Measurements from ENCODE around the gene EIF4G3.

Gene EIF4G3

DNA sequence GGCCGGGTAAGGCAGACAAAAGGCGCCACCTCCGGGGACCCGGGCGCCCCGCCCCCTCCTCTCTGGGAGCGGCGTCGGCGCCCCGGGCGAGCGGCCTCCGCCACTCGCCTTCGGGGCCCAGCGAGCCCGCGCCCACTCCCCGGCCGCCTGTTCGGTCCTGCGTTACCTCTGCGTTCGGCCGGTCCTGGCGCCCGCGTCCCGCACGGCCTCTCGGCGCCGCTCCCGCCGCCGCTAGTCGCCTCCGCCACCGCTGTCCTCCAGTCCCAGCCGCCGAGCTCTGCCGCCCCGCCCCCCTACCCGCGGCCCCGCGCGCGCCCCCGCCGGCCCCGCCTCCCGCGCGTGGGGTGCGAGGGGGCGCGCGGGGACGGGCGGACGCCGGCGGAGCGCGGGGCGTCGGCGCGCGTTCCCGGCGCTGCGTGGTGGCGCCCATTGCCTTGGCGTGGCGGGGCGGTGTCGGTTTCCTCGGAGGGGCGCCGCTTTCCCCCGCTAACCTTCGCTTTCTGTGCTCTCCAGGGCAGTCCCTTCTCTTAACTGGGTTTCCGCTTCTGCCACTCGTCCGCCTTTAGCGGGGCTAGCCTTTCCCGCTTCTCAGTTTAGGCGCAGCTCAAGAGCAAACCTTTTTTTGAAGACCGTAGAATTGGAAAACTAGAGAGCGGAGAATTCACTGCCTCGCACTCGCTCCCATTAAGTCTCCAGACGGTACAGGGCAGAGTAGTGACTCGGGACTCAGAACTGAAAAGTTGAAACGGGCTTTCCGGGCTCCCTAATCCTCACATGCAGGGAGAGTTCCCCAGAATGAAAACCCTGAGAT lies 389.5 kb downstream of the EIF4G3 start, which contains the start of gene HP1BP3:
Gene HP1BP3, minus strand, starts transcription at position 279 of the 811 bp plus-strand sequence. CDS start 6,867 bp downstream, outside the sequence.
- in situ Hi-C loops (cut with HindIII; ENCODE audit: low pct_ligation_motif_present, low pct_unique_long_range_greater_than_20kb, low sequenced_read_pairs) = no loop called here

GRCh38 chr1:20786253-20787028 lies 390.3 kb downstream of the EIF4G3 start:
- in situ Hi-C loops (cut with HindIII; ENCODE audit: low pct_ligation_motif_present, low pct_unique_long_range_greater_than_20kb, low sequenced_read_pairs) = no loop called here

More for the DNA sequence above, 389.5 kb downstream of the EIF4G3 start, which contains the start of gene HP1BP3:
- peak; percentile 64 for DNase-seq

DNA sequence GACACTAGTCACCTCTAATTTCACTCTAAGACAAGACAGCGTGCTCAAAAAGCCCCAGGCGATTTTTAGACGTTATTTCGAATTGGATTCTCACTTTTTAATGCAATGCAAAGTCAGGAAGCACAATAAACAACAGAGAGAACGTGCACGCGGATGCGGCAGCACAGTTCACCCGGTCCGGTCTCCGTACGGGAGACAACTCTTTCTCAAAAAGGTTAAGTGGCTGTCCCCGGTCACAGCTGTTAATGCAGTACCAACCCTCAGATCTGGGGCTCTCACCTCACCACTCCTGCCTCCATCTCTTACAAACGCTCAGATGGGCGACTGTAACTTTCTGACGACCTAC lies 390.8 kb downstream of the EIF4G3 start:
- in situ Hi-C loops (cut with HindIII; ENCODE audit: low pct_ligation_motif_present, low pct_unique_long_range_greater_than_20kb, low sequenced_read_pairs) = no loop called here
- DNase-seq = peak; percentile 3

More at GRCh38 chr1:20786253-20787028, 390.3 kb downstream of the EIF4G3 start:
- DNase-seq = peak; percentile 90

DNA sequence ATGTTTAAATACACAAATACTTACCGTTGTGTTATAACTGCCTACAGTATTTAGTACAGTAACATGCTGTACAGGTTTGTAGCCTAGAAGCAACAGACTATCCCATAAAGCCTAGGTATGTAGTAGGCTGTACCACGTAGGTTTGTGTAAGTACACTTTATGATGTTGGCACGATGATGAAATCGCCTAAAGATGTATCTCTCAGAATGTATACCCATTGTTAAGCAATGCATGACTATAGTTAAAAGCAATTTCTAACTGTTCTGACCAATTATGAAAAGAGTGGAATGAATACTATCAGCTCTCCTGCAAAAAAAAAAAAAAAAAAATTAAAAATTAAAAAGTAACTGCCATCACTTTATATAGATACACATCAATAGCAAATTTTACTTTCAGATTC lies 401.0 kb downstream of the EIF4G3 start:
- no peak for DNase-seq
- in situ Hi-C loops (cut with HindIII; ENCODE audit: low pct_ligation_motif_present, low pct_unique_long_range_greater_than_20kb, low sequenced_read_pairs) = no loop called here

GRCh38 chr1:20771780-20772179 lies 404.9 kb downstream of the EIF4G3 start:
- in situ Hi-C loops (cut with HindIII; ENCODE audit: low pct_ligation_motif_present, low pct_unique_long_range_greater_than_20kb, low sequenced_read_pairs) = no loop called here
- no peak for DNase-seq

- no peak for DNase-seq
- in situ Hi-C loops (cut with HindIII; ENCODE audit: low pct_ligation_motif_present, low pct_unique_long_range_greater_than_20kb, low sequenced_read_pairs) = no loop called here
Measured at GRCh38 chr1:20770314-20771087, 406.2 kb downstream of the EIF4G3 start.

- in situ Hi-C loops (cut with HindIII; ENCODE audit: low pct_ligation_motif_present, low pct_unique_long_range_greater_than_20kb, low sequenced_read_pairs) = no loop called here
- DNase-seq = no peak
Measured at GRCh38 chr1:20767271-20767670, 409.4 kb downstream of the EIF4G3 start.

- in situ Hi-C loops (cut with HindIII; ENCODE audit: low pct_ligation_motif_present, low pct_unique_long_range_greater_than_20kb, low sequenced_read_pairs) = no loop called here
Measured at GRCh38 chr1:20763417-20763816, 413.3 kb downstream of the EIF4G3 start.

GRCh38 chr1:20760322-20760721 lies 416.4 kb downstream of the EIF4G3 start:
- in situ Hi-C loops (cut with HindIII; ENCODE audit: low pct_ligation_motif_present, low pct_unique_long_range_greater_than_20kb, low sequenced_read_pairs) = no loop called here
- no peak for DNase-seq

More at GRCh38 chr1:20763417-20763816, 413.3 kb downstream of the EIF4G3 start:
- DNase-seq = no peak
